OCI-LY3 (cell line): Measurements from ENCODE around the gene HIP1.

ENCODE experiments used
- EZH2phosphoT487 ChIP-seq: fragments of 200-600 bp; shearing (Covaris generic); IDR thresholded peaks from 2 replicates; pipeline ENCODE4 v1.6.1; 2018; ENCODE audit warnings: antibody characterized with exemption, mixed run types, low read depth
- TF ChIP-seq, protein P1 (sequence below): fragments of 200-600, 300-600 bp; sonication (generic); IDR thresholded peaks from 2 replicates; pipeline ENCODE4 v1.5.1; 2014; ENCODE audit warnings: antibody characterized with exemption, low read length, low read depth

DNA sequence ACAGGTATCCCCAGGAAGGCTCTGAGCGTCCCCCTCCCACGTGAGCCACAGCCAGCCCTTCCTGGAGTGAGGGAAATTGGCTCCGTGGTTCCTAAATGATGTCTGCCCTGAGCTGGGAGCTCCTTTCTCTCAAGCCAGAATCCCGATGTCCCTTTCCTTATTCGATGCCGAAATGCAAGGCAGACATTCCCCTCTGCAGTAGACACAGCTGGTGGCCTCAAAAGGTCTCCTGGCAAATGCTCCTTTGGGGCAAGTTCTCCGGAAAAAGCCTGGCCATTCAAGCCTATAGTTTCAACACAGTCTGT lies 98.9 kb downstream of the HIP1 start:
- TF ChIP-seq, protein P1, sequence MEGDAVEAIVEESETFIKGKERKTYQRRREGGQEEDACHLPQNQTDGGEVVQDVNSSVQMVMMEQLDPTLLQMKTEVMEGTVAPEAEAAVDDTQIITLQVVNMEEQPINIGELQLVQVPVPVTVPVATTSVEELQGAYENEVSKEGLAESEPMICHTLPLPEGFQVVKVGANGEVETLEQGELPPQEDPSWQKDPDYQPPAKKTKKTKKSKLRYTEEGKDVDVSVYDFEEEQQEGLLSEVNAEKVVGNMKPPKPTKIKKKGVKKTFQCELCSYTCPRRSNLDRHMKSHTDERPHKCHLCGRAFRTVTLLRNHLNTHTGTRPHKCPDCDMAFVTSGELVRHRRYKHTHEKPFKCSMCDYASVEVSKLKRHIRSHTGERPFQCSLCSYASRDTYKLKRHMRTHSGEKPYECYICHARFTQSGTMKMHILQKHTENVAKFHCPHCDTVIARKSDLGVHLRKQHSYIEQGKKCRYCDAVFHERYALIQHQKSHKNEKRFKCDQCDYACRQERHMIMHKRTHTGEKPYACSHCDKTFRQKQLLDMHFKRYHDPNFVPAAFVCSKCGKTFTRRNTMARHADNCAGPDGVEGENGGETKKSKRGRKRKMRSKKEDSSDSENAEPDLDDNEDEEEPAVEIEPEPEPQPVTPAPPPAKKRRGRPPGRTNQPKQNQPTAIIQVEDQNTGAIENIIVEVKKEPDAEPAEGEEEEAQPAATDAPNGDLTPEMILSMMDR, result no peak
- TF ChIP-seq EZH2phosphoT487, result no peak
